Measurements from ENCODE around the gene CREG1. TPM values are rescaled to one million over a fixed set of nuclear protein-coding genes. Genes with fewer than 3 reads are reported as not detected.

Gene CREG1
- total RNA-seq, 1 experiment from 2014 or later, result 21.7 TPM

GRCh38 chr1:167528057-167528728, 25.4 kb downstream of the CREG1 start (continued):
- TF ChIP-seq AFF4 (CRISPR knock-in tag; IDR thresholded peaks at IDR 0.05; ENCODE audit: borderline replicate concordance), result no peak
- no peak for TF ChIP-seq ZNF416 (CRISPR knock-in tag; IDR thresholded peaks at IDR 0.05)
- no peak for TF ChIP-seq ZNF532 (CRISPR knock-in tag; IDR thresholded peaks at IDR 0.05; ENCODE audit: borderline replicate concordance)
- TF ChIP-seq ZNF138 (CRISPR knock-in tag; conservative IDR thresholded peaks at IDR 0.05), result no peak
- no peak for TF ChIP-seq SMAD4 (CRISPR knock-in tag; IDR thresholded peaks at IDR 0.05)
- TF ChIP-seq ZMAT4 (CRISPR knock-in tag; IDR thresholded peaks at IDR 0.05), result no peak
- TF ChIP-seq E2F5 (CRISPR knock-in tag; IDR thresholded peaks at IDR 0.05), result no peak
- no peak for TF ChIP-seq FOXP4 (CRISPR knock-in tag; IDR thresholded peaks at IDR 0.05)

- ATAC-seq (no peak), DNase-seq (ENCODE audit: low spot score) (no peak)
- H3K27me3 Mint-ChIP-seq (ENCODE audit: low read depth), result peaks cover 17% of the 10 kb centered on the region
- CTCF ChIA-PET, result interaction anchor here (0.6 to 1.6 kb wide), 3 partner anchors 13 to 635 kb away, joined by 3 to 5 read pairs (median 5); no protein-coding TSS in a partner anchor
- POLR2A ChIA-PET, result no interaction called here
- H3K4me3 Mint-ChIP-seq, result no peak overlapping the region
- no peaks in the 10 kb centered on the region for H3K36me3 Mint-ChIP-seq
- H3K9me3 Mint-ChIP-seq, result peaks cover 5% of the 10 kb centered on the region; the same call in 1 of the 2 replicates
- no peak overlapping the region for H3K27ac Mint-ChIP-seq
- TF ChIP-seq HMGA2 (CRISPR knock-in tag; IDR thresholded peaks at IDR 0.05), result no peak
- no peak for TF ChIP-seq FOXJ3 (CRISPR knock-in tag; IDR thresholded peaks at IDR 0.05; ENCODE audit: borderline replicate concordance)
- H3K4me1 Mint-ChIP-seq, result peaks cover 2% of the 10 kb centered on the region
Measured at GRCh38 chr1:167526667-167527383, 26.7 kb downstream of the CREG1 start.
